NCI-H748 (cell line): ENCODE measurements around the gene ORMDL3.
"Not testable (repeated sequence)": the region's sequence is repeated elsewhere in the genome, so short reads cannot be mapped to it uniquely, and the experiment has no call there.

Experiments used
- DNase-seq: peaks from one replicate; lab custom pipeline; 2025; ENCODE audit not compliant: unreplicated experiment; lab: John Stamatoyannopoulos, UW

Gene ORMDL3

DNA sequence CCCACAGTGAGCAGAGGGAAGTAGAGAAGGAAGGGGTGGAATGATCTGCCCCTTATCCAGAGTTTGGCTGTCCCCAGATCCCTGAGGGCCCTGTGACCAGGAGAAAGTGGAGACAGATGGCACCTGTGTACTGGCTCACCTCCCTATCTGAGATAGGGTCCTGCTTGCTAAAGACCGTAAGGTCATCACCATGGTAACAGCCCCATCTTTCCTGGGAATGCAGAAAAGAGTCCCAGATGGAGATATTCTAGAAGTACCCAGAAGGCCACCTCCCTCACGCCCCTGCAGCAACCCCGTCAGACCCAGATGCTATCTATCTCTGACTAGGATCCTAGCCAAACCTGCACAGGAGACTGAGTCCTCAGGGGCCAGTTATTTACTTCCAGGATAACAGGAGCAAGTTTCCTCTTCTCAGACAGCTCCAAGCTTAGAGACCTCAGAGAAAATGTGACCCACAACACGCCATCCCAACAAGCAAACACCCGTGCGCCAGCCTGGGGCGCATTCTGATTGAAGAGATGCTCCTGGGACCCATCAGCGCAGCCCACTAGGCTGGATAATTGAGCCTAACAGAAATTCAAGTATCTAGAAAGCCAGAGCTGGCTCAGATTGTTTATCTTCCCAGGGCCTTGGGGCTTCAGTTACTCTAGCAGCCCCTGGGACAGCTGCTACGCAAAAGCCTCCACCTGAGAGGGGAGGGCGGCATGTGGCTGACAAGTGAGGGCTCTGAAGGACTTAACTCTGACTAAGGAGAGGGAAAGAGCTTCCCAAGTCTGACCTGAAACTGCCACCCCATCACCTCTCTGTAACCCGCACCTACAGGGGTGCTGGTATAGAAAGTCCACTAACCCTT lies 1.9 kb downstream of the ORMDL3 start:
- no peak for DNase-seq

DNA sequence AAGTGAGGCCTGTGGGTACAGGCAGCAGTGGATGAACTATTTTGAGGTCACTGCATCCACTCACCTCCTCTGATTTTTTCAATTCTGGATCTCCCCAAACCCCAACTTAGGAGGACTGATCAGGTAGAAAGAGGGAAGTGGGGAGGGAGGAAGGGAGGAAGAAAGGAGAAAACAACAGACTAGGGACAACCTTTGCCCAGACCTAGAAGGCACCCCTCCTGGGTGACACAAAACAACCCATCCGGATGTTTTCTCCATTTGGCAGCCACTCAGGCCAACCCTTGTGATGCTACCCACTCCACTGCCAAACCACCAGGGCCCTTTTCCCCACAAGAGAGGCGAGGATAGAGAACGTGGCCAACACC lies 2.7 kb downstream of the ORMDL3 start:
- no peak for DNase-seq

DNA sequence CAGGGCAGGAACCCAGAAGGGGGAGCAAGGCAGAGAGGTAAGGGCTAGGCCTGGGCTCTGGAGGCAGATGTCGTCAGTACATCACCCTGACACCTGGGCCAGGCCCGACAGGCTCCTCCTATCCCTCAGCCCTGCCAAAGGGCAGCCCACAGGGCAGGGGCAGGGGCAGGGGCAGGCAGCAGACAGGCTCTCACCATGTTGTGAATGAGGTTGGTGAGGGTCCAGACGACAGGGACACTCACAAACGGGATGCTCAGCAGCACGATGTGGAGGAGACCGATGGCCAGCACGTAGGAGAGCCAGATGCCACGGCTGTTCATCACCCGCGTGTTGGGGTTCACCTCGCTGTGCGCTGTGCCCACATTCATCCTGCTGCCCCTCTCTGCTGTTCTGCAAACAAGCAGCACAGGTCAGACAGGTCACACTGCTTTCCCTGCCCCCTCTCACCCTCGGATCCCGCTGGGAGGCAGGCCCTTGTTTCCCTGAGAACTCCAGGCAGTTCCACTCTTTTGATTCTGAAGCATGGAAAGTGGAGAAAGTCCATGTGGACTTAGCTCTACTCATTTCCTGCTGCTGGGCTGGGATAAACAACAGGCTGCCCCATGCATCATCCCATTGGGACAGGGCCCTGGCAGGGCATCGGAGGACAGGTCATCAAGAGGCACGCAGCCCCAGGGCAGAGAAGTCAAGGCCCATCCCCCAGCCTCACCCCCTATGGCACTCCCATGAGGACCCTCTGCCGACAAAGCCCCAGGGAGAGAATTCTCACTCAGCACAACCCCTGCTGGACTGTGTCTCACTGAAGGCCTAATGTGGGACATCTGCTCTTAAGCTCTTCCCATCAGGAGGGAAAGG lies 3.3 kb downstream of the ORMDL3 start:
- no peak for DNase-seq

DNA sequence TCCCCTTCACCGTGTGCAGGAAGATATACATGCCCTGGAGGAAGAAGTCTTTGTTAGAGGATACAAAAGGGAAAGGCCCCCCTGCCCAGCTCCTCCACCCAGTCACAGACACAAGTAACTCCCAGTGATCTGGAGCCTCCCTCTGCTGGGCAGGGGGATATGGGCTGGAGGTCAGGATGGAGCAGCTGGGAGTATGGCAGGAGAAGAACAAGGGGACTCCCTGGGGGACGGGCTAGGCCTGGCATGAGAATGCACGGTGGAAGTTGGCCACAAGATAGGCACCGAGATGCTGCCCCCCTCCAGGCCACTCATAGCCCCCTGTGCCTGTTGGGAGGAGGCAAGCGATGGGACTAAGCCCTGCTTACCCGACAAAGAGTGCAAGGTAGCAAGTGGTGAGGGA lies 4.2 kb downstream of the ORMDL3 start:
- DNase-seq, result no peak

DNA sequence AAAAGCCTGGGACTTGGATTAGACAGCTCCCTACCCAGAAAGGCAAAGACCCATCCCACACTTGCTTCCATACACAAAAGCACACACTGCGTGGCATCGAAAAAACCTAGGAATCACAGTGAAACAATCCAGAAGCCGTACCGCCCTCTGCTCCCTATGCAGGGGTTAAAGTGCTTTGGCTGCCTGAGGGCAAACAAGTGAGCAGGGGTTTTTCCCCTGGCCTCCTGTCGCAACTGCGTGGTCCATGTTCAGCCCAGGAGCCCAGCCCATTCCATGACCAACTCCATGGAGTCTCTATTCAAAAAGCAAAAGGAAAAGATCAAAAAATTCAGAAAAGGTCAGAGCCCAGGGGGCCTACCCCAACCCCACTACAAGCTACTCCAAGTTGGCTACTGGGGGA lies 5.4 kb downstream of the ORMDL3 start:
- DNase-seq, result no peak

DNA sequence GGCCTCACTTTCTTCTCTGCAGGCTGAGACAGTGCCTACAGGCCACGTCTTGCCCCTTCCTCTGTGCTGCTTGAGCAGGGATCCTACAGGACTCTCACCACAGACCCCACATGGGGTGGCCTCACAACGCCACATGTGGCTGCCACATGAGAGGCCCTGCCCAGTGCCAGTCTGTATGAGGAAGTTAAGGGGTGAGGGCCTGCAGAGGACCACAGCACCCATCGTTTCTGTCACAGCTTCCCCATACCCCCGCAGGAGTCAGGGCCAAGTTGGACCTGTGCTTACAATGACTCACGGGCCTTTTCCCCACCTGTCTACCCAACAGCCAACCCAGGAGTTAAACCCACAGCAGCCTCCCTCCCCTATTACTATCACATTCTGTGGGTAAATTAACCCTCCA lies 6.1 kb downstream of the ORMDL3 start:
- DNase-seq, result no peak

DNA sequence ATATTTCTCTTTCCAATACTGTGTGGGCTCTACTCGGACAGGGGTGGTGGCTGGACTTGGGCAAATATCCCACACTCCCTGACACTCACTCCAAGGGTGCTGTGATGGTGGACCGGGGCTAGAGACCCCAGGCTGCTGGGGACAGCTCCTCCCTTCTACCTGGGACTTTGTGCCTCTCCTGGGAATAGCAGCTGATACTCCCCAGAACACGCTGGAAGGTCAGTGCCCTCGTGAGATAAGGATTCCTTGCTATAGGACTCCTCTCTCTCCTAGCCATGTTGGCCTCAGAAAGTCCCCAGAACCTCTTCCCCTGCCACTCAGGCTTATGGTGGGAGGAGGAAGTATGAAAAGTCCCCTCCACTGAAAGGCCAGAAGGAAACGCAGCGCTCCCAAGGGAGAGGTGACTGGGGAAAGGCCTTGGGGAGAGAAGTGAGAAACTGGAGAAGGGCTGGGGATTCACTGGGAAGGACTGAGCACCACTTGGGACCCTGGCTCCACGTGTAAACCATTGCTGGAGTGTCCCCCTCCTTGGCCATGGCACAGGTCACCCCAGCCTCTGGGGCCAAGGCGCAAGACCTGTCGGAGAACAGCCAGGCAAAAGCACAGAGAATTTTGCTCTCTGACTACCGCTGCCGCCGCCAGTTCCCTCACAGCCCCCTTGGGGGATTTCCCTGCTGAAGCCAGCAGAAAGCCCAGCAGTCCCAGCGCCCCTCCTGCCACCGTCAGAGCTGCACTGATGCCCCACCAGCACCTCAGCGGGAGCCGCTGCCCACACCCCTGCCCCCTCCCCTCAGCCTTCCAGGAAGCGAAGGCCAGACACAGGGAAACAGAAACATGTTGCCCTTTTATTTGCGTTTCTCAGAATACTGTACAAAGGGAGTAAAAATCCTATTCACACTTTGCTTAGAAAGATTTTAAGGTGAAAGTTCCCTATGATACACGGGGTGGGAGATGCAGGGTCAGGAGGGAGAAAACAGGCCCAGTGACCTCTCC lies 6.9 kb downstream of the ORMDL3 start:
- DNase-seq, result no peak

DNA sequence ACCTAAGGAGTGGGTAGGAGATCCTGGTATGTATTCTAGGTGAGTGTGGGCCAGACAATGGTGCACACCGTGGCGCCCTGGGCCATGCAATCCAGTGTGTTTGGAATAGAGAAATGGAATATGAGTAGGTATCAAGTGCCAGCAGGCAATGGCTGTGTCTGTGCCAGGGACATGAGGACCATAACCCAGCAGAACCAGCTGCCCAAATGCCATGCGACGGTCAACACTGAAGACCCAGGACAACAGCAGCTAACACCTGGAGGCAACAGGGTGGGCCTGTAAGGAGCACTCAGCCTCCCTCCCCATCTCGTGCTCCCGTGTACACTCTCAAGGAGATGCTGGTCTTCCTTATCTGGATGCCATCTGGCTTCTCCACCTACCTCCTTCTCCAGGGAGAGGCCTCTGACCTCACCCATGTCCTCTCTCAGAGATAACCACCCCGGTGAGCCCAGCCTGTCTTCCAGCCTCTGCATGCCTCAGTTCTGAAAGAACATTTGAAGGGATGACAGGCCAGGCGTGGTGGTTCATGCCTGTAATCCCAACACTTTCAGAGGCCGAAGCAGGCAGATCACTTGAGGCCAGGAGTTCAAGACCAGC lies 8.2 kb downstream of the ORMDL3 start:
- no peak for DNase-seq

DNA sequence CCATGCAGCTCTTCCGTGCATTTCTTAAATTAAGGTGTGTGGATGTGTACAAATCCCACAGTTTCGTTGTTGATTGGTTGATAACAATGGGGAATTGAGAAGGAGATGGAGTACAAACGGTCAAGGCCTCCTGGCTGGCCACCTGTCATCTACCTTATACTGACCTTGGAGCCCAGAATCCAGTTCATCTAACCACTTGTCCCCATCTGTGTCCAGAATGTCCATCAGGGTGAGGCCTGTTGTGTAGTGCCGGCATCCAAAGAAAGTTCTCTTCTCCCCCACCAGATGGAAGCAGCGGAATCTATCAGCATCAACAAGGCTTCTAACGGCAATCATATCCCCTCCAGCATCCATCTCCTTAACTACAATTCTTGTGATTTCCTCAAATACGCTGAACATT lies 10.5 kb downstream of the ORMDL3 start:
- no peak for DNase-seq

DNA sequence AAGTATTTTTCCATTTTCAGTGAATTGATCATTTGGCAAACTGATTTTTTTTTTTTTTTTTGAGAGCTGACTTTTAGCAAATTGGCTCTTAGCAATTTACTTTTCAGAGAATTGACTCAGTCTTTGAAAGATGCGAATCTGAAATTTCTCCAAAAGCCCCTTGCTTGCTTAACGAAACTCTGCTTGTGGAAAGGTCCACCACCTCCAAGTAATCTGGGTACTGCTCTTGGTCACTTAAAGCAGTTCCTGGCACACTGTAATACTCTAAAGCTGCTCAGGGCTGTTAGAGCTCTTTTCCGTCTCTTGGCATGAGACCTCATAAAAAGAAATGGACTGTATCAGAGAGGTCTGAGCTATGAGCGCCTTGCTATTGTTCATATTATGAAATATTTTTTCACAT lies 11.8 kb downstream of the ORMDL3 start:
- no peak for DNase-seq

DNA sequence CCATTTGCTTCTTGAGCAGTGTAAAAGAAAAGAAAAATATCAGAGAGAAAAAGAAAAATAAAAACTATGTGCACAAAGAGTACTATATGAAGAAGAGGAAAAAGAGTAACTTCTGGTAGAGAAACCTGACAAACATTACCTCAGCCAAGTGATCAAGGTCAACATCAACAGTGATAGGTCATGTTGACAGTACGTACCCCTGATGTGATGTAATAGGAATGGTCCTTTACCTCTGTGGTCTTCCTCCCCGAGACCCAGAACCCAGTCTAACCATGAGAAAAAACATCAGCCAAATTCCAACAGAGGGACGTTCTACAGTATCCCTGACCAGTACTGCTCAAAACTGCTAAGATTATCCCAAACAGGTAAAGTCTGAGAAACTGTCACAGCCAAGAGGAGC lies 13.4 kb downstream of the ORMDL3 start:
- DNase-seq, result no peak

DNA sequence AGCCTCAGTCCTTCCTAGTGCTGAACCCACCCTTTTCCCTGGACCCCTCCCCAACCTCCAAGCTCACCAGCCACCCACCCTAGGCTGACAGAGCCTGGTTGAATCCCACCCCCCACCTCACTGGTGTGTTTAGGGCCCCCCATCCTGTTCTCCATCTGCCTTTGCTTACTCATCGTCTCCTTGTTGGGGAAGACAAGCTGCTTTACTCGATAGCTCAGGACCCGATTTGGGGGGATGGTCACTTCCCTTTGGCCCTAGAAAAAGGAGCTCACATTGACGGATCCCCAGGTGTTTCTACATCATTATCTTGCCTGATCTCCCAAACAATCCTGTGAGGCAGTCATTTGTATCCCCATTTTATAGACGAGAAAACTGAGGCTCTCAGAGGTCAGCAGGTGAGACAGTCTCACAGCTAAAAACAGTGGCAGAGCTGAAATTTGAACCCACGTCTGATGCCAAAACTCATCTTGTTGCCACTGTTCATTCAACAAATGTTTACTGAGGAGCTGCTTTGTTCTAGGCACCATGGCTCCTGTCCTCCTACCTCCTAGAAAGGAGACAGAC lies 18.5 kb downstream of the ORMDL3 start:
- DNase-seq, result no peak

DNA sequence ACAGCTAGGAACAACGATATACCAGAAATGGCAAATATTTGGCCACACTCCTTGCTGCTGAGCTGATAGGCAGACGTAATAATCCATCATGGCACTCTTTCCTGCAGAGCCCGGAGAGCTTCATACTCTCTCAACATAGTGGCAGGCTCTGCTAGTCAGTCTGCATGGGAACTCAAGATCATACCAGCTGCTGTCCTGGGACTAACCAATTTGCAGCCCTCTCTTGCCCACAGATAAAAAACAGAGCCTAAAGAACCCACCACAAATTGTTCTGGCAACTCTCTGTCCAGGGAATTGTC lies 22.5 kb downstream of the ORMDL3 start:
- no peak for DNase-seq

DNA sequence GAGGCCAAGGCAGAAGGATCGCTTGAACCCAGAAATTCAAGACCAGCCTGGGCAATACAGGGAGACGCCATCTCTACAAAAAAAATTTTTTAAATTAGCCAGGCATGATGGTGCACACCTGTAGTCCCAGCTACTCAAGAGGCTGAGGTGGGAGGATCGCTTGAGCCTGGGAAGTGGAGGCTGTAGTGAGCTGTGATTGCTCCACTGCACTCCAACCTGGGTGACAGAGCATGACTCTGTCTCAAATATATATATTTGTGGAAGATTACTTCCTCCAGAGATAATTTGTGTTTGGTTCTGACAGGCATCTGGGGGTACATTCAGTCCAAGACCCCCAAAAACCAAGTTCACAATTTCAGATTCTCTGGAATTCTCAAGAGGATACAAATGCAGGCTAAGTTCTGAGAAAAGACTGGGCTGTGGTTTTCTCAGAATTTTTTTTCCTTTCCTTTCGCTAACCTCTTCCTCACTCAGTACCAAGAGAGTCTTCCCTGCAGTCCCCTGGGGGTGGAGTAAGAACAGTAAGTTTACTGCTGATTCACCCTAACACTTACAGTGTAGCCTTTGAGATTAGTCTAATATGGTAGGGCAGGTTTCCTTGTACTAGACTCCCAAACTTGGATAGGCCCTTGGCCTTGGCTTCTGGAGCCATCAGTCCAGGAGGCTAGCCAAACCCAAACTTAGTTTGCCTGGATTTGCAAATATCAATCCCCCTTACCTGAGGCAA lies 24.1 kb downstream of the ORMDL3 start:
- no peak for DNase-seq

DNA sequence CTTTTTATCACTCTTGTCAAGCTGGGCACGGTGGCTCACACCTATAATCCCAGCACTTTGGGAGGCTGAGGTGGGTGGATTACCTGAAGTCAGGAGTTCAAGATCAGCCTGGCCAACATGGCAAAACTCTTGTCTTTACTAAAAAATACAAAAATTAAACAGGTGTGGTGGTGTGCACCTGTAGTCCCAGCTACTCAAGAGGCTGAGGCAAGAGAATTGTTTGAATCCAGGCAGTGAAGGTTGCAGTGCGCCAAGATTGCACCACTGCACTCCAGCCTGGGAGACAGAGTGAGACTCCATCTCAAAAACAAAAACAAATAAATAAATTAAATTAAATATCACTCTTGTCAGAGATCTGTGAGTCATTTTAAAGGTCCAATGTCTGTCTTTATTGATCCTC lies 25.4 kb downstream of the ORMDL3 start:
- not testable (repeated sequence) for DNase-seq

DNA sequence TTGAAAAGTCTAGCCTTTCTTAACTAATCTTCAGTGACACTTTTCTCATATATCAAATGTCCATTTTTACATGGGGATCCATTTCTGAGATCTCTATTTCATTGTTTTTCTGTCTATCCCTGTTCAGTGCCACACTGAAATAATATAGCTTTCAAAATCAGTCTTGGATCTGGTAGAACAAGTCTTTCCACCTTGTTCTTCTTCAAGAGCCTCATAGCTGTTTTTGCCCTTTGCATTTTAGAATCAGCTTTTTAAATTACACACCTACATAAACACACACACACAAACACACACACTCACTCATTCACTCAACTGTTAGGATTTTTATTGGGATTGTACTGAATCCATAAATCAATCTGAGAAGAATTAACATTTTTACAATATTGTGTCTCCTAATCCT lies 28.2 kb downstream of the ORMDL3 start:
- DNase-seq, result no peak

DNA sequence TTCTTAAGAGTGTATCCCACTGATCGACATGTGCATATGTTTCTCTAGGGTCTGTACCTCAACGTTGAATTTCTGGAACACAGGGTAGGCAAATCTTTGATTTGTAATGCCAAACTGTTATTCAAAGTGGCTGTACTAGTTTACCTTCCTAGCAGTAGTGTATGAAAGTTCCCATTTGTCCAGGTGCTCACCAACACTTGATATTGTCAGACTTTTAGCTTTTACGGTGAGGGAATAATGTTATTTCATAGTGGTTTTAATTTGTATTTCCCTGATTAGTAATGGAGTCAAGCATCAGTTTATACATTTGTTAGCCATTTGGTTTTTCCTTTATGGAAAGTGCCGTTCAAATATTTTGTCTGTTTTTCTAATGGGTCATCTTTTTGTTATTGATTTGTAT lies 29.3 kb downstream of the ORMDL3 start:
- no peak for DNase-seq

DNA sequence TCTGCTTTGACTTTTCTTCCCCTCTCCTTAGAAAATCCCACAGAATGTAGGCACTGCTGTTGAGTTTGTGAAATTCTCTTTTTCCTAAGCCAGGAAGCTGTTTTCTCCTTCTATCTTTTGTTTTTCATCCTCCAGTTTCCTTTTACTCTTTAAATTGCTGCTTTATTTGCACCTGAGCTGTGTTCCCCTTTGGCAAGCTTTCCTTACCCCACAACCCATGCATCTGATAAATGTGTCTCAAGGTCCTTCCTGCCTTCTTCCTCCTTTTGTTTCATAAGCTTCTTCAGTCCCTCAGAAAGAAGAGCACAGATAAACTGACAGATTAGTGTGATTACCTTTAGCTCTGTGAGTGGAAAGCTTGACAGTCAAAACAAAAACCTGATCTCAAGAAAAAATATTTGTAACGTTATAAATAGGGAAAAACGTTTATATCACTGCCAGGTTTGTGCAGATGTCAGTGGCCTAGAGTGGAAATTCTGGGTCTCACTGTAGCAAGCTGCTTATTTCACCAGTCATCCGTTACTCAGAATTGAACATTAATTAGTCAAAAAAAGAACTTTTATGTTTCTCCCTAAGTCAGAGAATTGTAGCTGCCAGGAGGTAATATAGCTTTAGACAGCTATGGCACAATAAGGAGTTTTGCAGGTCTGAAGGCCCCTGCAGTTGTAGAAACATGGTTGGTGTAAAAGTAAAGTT lies 32.6 kb downstream of the ORMDL3 start:
- no peak for DNase-seq

DNA sequence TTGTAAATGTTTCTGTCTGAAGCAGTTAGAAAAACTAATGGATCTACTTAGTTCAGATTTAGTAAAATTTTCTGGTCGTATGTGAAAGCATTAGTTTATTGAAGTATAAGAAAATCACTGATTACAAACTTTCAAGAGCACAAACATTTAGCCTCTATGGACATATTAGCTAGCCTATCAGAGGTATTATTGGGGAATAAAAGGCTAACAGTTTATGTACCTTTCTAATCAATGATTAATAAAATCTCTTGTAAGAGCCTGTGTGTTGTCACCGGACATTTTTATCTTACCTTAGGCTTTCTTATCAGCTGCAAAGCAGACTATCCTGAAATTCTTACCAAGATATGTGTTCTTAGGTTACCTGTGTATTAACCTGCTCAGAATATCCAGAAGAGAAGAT lies 38.2 kb downstream of the ORMDL3 start:
- DNase-seq, result no peak
